GM03348 (cell line): ENCODE measurements around the gene CEP164.

Source experiments
- DNase-seq: peaks from one replicate; pipeline ENCODE4 v3.0.0; 2012; ENCODE audit warnings: low spot score

The CEP164 gene

DNA sequence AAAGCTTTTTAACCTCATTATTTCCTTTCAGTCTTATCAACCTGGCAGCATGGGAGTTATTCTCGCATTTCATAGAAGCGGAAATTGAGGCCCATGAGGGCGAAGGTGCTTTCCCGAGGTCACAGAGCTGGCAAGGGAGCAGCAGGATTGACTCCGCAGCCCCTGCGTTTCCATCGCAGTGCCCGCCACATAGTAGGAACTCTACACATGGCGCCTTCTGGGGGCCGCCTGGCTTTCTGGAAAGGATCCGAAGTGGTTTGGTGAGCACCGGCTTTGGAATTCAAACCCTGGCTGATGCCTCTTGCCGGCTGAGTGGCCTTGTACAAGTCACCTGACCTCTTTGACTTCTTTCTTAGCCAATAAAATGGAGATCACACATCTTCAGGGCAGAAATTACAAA is 93.4 kb downstream of the CEP164 start:
- DNase-seq: no peak

DNA sequence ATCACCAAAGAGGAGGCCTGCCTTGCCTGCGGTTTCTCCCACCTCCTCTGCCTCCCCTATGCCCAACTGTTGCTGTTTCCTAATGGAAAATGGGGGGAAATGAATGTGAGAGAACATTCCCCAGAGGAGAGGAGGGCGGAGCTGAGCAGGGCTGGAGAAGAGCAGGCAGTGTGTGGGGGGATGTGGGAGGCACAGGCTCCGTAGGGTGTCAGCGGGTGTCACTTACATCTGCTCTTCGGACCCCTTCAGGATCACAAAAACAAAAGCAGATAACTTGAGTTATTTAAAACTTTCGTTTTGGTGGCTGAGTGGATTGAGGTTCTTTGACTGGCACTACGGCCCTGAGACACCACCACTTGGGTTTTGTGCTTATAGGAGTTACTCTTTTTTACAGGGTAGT is 93.8 kb downstream of the CEP164 start:
- no peak for DNase-seq

DNA sequence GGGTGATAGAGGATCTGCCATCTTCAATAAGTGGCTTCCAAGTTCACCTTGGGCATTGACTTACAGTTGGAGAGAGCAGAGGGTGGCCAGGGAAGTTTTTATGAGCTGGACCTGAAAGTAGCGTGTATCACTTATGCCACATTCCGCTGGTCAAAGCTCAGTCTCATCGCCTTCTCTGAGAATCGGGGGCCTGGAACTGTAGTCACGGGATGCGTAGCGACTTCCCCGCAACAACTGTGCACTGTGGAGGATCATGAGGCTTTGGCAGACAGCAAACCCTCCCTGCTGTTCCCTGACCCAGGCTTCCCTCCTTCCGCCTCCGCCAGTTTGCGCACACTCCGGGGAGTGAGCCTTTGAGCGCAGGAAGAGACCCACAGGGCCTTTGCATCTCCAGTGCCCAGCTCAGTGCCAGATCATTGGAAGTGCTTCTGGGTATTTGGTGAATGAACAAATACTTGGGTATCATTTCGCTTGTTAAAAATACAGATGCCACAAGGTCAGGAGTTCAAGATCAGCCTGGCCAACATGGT is 95.5 kb downstream of the CEP164 start:
- no peak for DNase-seq

DNA sequence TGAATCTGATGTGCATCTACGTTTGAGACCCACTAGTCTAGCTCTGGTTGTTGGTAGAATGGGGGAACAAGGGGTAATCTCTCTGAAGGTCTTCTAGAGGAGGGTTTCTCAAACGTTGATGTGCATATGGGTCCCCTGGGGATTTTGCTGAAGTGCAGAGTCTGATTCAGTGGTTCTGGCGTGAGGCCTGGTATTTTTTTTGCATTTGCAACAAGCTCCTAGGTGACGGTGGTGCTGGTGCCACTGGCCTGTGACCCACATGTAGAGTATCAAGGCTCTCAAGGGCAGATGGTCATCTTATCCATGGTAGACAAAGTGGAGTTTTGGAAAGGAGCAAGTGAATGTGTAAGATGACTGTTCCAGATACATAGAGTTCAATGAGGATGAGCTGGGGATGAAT is 97.1 kb downstream of the CEP164 start:
- DNase-seq: peak; percentile 50

DNA sequence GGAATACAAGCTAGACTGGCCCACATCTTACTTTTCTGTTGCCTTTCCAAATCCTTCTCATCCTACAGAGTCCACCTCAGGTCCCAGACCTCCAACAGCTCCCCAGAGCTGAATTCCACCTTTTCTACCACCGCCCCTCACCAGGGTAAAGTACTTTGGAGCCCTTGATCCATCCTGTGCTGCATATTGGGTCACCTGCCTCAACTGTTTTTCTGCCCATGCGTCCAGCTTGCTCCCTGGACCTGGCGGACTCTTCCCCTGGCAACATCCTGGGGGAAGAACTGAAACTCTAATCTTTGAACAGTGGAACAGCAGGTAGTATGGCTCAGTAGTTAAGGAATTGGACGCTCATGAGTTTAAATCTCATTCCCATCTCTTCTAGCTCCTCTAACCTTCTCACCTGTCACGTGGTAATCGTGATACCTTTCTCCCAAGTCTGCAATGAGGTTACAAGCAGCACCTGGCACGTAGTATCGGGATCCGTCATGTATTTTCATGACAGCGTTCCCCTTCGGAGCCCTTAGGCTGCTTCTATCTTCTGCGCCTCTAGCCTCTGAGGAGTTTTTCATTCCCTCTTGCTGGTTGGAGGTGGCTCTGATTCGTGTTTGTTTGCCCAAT is 98.1 kb downstream of the CEP164 start:
- no peak for DNase-seq

DNA sequence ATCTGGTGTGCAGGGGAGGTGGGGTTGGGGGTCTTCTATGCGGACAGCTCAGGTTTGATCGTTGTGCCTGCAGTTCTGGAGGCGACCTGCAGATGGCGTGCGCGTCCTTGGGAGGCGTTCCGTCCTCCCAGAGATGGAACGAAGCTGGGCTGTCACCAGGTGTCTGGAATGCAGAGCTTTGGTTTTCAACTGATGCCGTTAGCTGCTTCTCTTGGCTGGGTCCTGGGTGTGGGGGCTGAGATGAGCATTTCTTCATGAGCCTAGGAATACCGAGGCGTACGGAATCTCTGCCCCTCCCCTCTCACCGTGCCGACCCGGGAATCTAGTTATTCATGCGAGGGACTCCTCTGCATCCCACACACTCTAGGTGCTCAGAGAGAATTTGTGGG is 98.6 kb downstream of the CEP164 start:
- peak; percentile 90 for DNase-seq

DNA sequence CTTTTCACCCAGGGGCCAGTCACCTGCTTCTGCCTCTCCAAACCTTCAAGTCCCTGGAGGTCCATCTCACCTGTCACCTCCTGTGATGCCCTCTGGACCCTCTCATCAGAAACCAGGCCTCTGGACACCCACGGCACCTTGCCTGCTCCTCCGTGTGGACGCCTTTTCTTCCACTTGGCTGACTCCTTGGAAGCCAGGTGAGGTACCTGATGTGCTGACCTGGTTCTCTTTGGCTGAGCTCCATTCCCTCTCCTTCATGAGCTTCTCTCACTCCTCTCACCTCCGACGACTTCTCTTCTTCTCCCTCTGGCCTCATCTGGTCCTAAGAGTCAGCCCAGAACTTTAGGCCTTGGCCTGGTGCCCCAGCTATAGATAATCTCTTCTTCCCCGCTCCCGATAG is 99.3 kb downstream of the CEP164 start:
- DNase-seq: no peak

DNA sequence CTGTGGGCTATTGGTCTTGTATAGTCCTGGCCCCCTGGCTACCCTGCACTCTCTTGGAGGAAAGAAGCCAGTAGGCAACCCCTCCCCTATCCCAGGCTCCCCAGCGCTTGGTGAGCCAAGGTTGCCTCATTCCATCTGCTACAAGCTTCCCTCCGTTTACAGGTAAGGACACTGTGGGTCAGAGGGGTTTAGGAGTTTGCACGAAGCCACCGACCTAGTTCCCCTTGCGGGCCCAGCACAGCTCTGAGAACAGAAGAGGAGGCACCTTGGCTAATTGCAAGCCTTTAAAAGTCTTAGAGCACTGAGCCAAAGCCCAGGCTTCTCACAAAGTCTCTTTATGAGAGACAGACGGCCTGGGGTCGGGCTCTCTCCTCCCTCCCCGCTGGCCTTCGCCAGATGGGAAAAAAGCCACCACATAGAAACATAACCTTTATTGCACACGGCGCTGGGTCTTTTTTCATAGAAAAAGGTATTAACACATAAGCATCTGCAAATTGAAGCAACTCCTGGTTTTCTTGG is 99.8 kb downstream of the CEP164 start:
- no peak for DNase-seq

DNA sequence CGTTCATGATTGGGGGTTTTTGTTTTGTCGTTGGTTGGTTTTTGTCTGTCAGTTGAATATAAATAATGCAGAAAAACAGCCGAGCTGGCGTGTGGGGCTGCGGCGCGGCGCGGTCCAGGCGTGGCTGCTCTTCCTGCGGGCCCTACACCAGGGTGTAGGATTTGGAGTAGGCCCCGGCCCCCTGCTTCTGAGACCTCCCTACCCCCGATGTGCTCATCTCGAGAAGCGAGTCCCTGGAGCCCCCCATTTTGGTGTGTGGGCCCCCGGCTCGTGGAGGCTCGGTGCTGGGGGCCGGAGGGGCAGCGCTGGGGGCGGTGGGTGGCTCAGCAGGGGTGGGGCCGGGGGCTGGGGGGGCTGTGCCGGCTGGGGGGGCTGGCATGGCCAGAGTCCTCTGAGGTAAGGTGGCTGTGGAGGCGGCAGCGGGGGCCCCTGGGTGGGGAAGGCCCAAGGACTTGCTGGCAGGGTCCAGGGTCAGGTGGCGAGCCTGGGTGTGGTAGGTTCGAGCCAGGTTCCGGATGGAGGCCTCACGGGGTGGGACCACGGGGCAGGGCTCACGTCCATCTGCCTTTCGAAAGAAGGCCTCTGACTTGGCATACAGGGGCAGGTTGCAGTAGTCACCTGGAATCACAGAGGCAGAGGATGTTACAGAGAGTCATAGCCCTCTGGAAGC is 100.7 kb downstream of the CEP164 start:
- DNase-seq: no peak

DNA sequence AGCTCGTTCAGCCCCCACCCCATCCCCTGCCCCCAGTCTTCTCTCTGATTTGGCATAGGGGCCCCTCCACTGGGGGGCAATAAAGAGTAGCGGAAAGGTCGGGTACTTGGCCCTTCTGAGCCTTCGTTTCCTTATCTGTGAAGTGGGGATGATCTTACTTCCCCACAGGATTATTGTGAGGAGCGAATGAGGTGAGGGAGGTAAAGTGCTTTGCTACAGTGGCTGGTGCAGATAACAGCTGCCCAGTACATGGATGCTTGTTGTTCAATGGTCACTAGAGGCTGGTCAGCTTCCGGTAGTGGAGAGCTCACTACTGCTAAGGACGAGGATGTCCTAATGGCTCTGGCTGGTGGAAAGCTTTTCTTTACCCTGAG is 101.2 kb downstream of the CEP164 start:
- no peak for DNase-seq

DNA sequence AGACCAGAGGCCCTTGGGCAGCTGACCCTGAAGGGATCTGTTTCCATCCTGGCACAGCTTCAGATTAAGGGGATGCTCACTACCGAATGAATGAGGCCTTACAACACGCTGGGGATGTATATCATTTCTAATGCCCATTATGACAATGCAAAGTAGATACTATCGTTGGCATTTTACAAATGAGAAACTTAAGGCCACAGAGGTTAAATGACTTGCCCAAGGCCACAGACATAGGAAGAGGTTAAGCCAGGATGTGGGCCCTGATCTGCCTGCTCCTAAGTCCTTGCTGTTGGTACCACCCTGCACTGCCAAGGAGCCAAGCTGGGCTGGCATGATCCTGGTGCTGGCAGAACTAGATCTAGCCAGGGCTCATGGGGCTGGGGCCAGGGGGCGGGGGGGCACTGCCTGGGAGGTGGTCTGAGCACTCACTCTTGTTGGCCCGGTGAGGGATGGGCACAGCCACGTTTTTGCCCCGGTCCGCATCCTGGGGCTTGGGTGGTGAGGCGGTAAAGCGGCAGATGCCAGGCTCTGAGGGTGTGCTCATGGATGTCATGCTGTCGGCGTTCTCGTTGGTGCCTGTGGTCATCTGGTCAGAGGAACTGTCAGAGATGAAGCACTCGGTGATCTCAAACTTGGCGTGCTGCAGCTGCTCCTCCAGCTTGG is 102.8 kb downstream of the CEP164 start:
- no peak for DNase-seq

DNA sequence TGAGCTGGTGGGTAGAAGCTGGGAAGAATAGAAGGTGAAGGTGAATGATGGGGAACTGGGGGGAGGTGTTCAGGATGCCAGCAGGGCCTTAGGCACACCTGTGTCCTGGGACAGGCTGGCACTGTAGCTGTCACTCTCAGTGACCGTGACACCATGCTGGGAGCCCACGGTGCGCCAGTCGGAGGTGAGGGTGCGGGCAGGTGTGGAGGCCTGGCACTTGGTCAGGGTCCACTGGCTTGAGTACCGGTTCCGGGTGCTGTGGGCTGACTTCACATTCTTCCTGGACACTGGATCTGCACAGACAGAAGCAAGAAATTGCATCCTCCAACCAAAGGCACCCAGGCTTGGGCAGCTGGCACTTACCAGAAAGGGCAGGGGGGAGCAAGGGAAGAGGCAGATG is 103.8 kb downstream of the CEP164 start:
- DNase-seq: no peak

DNA sequence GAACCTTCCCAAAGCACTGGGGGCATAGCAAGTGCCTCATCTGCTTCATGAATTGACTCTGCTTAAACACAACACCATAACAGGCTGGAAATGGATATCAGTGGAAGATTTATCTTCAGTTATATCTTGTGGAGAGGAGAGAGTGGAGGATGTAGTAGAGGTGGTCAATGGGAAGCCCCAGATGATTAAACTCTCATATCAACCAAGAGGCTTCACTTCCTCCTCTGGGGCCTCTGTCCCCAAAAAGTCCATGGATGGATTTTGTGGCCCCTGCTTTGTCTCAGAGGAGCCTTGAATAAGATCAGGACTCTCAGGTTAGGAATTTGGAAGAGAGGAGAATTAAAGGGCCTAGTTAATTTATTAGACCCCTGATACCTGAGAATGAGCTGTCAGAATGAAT is 106.1 kb downstream of the CEP164 start:
- no peak for DNase-seq

DNA sequence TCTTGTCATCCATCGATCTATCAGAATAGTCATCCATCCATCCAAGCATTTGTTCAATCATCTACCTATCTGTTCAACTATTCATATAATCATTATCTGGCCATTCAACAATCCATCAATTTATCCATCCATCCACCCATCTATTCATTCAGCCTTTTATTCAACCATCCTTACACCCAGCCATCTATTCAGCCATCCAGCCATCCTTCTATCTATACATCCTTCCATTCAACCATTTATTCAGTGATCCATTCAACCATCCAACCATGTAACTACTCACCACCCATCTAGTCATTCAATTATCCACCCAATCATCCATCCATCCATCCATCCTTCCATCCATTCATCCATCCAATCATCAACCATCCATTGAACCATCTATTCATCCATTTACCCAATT is 106.8 kb downstream of the CEP164 start:
- DNase-seq: no peak

DNA sequence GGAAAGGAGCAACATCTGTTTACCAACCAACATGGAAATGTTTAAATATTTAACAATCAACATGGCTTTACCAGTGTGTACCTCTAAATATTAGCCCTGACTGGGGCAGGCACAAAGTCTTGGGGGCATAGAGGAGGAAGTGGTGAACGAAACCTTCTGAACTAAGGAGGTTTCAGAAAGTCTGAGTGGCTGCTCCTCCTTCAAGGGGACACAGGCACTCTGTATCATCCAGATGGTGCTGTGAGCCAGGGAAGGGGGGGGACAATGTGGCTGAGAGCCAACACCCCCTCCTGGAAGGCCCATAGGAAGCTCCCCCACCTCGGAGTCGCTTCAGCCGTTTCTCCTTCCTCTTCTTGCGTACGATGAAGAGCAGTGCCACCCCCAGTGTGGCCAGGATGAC is 107.7 kb downstream of the CEP164 start:
- DNase-seq: no peak

DNA sequence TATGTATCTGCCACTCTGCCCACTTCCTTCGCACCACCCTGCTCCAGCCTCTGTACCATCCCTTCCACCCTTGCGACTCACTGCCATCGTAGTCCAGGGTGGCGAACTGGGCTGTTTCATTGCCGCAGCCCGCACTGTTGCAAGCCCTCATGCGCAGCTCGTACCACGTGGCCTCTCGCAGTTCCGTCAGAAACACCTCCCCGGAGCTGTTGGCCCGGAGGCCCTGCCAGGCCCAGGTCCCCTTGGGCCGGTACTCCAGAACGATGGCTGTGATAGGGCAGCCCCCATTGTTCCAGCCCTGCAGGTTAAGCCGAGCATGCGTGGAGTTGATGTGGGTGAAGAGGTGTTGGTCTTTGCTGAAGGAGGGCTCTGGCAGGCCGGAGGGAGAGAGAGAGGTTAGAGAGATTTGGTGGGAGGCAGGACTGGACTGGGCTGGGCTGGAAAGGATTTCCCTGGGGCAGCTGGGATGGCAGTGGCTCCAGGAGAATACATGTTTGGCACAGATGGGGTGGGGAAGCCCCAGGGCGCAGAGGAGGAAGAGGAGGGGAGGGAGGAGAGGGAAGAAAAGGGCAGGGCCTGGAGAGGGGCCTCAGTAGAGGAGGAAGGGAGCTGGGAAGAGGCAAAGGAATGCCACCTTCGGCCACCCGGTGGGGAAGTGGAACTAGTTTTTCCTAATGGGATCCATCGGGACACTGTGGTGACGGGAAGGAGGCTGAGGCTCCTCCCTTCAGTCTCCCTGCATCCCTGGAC is 109.6 kb downstream of the CEP164 start:
- no peak for DNase-seq

DNA sequence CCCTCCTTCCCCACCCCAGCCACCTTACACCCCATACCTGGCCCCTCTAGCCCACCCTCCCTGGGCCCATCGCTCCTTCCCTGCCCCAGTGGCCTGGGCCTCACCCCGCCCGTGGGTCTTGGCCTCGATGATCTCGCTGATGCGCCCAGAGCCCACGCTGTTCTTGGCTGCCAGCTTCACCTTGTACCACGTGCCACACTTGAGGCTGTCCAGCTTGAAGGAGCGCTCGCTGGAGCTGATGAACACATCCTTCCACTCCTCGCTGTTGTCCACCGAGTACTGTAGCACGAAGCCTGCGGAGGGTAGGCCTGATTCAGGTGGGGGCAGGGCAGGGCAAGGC is 110.1 kb downstream of the CEP164 start:
- DNase-seq: no peak

DNA sequence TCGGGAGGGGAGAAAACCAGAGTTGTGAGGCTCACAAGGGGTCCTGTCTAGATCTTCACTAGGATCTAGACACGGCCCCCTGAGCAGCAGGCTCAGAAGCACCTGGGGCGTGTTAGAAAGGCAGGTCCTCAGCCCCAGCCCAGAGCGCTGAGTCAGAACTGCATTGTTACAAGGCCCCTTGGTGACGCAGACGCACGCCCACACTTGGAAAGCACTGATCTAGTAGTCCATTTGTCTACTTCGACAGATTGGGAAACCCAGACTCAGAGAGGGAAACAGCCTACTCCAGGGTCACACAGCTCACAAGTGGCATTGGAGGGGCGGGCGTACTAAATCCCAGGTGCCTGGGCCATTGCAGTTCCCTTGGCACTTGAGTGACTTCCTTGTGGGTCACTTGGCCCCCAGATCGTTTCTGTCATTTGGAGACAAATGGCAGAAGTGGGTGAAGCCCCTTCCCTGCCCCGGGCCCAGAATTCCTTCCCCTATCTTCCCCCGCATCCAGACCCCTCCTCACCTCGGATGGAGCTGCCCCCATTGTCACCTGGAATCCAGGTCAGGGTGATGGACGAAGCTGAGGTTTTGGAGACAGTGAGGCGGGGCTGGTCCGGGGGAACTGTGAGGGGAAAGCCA is 110.8 kb downstream of the CEP164 start:
- DNase-seq: no peak

DNA sequence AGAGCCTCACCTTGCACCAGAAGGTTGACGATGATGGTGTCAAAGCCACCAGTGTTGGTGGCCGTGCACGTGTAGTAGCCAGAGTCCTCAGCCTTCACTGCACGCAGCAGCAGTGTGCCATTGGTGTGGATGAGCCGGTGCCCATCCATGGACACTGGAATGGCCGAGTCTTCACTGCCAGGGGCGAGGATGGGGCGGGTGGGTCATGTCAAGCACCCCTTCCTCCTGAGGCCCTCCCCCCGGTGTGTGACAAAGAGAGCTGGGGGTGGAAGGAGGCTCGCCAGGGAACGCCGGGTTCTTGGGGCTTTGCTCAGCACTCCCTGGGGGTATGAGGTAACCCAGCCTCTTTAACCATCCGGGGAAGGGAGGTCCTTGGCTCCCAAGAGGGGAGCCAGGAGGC is 111.6 kb downstream of the CEP164 start:
- no peak for DNase-seq

DNA sequence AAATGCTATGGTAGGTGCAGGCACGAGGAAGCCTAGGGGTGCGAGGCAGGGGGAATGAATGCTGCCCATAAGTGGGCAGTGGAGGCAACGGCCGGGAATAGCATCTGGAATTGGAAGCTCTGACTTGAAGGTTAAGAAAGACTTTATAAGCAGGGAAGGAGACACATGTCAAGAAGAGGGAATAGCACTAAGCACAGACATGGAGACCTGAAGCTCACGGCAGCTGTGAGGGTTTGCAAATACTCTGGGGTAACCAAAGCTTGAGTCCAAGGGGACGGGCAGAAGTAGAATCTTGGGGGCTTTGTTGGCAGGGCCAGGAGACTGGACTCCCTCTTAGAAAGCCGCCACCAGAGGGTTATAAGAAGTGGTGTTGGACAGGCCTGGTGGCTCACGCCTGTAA is 112.6 kb downstream of the CEP164 start:
- DNase-seq: no peak

DNA sequence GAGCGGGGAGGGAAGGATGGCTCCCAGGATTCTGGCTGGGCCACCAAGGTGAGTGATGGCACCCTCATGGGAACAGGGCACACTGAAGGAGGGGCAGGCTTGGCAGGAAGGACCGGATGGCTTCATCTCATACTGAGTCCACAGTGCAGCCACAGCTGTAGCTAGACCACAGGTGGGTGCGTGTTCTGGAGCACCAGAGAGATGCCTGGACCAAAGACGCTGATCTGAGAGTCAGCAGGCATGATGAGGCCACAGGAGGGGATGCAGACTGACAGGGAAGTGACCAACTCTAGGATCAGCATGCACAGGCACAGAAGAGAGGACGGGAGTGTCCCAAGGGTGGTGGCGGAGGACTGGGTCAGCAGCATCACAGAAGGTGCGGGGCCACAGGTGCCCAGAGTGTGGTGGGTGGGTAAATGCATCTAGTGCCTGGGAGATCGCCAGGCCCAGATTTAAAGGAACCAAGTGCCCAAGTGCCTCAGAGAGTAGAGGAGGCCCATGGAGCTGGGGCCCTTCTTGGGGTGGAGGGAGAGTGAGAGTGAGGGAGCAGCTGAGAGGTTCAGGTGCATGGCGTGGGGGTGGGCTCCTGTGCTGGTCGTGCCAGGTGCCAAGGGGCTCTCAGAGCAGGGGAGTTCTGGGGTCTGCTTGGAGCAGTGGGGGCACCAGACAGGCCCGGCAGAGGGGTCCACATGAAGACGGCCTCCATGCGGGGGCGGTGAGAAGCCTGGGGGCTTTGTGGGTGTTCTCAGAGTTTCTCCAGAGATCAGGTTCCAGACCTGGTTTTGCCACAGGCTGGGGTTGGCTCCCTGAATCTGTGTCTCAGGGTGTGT is 113.7 kb downstream of the CEP164 start:
- DNase-seq: no peak
